NK-92 treated with Interleukin-12 subunit alpha and Interleukin-12 subunit beta, amount 100 ng/mL, for 24 hours (cell line): ENCODE data around the gene ALAS1.
"Not testable (repeated sequence)": the region's sequence is repeated elsewhere in the genome, so short reads cannot be mapped to it uniquely, and the experiment has no call there.

Experiments
- DNase-seq: peaks from one replicate; lab custom pipeline; 2025; lab: John Stamatoyannopoulos, UW

The ALAS1 gene

GRCh38 chr3:52176951-52177700, 20.8 kb upstream of the ALAS1 start:
- DNase-seq: no peak

DNA sequence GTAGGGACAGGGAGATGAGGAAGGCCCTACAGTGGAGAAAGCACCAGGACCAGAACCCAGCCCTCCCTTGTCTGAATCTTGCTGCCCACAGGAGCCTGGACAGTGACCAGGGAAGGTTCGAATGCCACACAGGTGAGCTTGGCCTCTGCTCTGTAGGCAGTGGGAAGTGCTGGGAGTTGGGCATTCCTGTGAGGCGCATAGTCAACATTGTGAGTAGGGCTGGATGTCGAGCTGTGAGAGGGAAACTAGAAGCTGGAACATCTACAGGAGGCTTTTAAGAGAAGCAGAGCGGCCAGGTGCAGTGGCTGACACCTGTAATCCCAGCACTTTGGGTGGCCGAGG, 20.3 kb upstream of the ALAS1 start:
- no peak for DNase-seq

- not testable (repeated sequence) for DNase-seq
Observed at GRCh38 chr3:52178126-52178525, 19.8 kb upstream of the ALAS1 start.

- DNase-seq: no peak
Observed at GRCh38 chr3:52178537-52178936, 19.4 kb upstream of the ALAS1 start.

DNA sequence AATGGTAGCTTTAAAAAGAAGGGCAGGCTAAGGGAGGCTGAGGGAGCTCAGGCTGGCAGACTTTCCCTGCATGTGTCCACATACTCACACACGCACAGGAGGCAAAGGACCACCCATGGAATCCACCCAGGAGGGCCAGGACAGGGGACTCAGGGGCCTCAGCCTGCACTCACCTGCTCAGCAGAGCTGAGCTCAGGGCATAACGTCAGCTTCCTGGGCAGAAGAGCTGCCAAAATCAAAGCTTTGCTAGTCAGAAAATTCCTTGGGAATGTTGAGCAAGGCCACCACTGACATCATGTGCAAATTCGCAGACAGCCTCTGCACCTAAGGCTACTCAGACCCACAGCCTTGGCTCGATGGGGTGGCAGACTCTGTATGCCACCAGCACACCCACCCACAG, 16.4 kb upstream of the ALAS1 start:
- no peak for DNase-seq

GRCh38 chr3:52182196-52182595, 15.8 kb upstream of the ALAS1 start:
- no peak for DNase-seq

DNA sequence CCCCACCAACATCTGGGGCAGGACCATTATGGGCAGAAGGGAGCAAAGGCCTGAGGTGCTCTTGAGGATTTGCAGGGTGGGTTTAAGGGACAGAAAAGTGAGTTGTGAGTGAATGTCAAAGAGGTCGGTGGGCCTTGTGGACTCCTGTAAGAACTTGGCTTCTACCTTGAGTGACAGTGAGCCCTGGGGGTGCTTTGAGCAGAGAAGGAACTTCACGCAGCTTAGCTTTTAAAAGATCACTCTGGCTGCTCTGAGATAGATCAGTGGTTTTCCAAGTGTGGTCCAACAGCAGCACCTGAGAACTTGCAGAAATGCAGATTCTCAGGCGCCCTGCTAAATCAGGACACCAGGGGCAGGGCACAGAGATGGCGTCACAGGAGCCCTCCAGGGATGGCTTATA, 15.3 kb upstream of the ALAS1 start:
- DNase-seq: no peak

- DNase-seq: no peak
Observed at GRCh38 chr3:52183786-52184445, 14.0 kb upstream of the ALAS1 start.

- no peak for DNase-seq
Observed at GRCh38 chr3:52184690-52185089, 13.3 kb upstream of the ALAS1 start.

GRCh38 chr3:52185311-52185710, 12.6 kb upstream of the ALAS1 start:
- no peak for DNase-seq

DNA sequence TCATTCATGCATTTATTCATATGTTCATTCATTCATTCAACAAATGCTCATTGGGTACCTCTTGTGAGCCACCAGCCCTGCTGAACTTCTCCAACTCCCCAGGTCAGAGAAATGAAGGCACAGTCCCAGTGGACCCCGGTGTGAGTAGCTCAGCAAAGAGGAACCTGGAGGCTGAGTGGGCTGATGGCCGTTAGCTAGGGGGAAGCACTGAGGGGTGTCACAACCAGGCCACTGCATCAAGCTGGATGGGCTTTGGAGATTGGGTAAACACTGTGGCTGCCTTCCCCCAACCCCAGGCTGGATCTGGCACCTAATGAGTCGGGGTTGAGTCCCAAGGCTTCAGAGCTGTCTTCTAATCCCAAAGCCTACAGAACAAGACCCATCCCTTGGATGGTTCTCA, 12.1 kb upstream of the ALAS1 start:
- no peak for DNase-seq

DNA sequence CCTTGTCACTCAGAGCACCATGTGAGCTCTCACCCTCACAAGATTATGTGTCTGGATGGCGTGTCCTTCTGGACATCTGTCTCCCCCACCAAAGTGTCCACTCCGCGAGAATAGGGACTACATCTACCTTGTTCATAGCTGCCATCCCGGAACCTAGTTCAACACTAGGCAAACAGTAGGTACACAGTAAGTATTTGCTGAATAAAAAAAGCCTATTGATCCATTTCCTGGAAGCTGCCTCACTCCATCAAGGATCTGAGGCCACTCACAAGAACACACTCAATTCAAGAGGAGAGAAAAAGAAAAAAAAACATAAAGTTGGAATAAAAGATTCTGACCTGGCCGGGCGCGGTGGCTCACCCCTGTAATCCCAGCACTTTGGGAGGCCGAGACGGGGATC, 11.2 kb upstream of the ALAS1 start:
- no peak for DNase-seq

DNA sequence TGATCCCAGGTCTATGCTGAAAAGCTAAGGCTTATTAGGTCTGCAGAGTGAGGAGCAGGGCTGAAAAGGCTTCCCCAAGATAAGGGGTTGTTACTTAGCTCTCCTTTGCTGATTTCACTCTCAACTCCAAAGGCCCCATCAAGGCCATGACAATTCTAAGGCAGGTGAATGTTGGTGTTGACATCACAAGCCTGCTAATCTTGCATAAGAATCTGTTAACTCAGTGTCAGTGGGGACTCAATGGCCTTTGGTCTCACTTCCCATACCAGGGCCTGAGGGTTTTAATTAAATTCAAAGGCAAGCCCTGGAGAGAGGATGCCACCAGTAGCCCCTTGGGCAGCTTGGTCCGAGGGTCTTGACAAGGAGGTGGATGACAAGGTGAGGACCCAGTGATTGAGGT, 9.4 kb upstream of the ALAS1 start:
- no peak for DNase-seq

- no peak for DNase-seq
Observed at GRCh38 chr3:52190294-52191074, 7.5 kb upstream of the ALAS1 start.

GRCh38 chr3:52191663-52192062, 6.3 kb upstream of the ALAS1 start:
- DNase-seq: no peak

DNA sequence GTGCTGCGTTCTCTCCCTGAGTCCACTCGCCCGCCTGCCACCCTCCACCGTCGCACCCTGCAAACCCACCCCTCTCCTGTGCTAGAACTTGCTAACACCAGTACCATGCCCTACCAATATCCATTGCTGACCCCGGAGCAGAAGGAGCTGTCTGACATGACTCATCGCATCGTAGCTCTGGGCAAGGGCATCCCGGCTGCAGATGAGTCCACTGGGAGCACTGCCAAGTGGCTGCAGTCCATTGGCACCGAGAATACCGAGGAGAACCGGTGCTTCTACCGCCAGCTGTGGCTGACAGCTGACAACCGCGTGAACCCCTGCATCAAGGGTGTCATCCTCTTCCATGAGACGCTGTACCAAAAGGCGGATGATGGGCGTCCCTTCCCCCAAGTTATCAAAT, 4.9 kb upstream of the ALAS1 start:
- DNase-seq: no peak

- DNase-seq: no peak
Observed at GRCh38 chr3:52194485-52195290, 3.3 kb upstream of the ALAS1 start.

DNA sequence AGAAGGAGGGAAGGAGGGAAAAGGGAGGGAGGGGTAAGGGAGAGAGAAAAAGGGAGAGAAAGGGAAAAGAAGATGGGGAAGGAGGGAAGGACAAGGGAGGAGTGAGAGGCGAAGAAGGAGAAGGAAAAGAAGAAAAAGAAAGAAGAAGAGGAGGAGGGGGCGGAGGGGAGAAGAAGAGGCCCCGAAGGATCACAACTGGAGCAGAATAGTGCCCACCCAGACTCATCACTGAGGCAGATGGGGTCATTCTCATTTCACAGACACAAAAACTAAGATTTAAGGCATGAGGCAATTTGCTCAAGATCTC, 2.7 kb upstream of the ALAS1 start:
- no peak for DNase-seq

DNA sequence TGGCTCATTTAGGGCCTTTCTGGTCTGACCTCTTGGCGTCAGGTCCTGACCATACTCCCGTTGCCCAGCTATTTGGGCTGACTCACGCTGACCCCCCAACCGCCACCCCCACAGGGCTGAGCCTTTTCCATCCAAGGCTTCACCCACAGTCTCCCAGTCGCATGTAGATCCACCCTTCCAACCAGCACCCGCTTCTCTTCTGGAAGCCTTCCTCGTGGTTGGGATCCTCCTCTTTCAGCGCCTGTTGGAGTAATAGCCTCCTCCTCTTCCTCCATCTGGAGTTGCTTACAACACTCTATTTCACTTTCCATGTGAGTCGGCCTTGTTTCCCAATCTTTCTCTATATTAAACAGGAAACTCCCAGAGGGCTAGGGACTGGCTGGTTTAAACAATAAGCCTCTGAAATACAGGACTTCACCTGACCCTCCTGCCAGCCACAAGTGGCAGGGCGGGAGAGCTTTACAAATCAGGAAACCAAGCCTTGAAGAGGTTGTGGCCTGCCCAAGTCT, 2.1 kb upstream of the ALAS1 start:
- no peak for DNase-seq

- DNase-seq: no peak
Observed at GRCh38 chr3:52196977-52197376, 983 bp upstream of the ALAS1 start.

DNA sequence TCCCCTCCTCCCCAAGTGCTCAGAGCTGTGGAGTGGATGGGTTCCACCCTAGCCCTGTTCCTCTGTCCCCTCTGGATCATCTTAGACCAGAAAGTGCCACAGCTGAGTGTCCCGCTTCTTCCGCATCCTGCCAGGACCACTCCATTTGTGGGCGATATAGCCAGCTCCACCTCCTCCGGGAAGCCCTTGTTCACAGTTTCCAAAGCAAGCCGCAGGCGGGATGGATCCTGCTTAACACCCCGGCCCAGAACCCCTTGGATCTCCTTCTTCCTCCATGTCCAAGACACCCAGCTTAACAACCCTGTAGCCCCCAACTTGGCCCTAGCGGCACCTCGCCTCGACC, 490 bp upstream of the ALAS1 start:
- DNase-seq: no peak
